NCI-H69 (cell line): ENCODE data around the gene JADE3.
A peak's percentile ranks its signal among the peaks of the same experiment; 100 is the strongest.
"Not testable (repeated sequence)": the region's sequence is repeated elsewhere in the genome, so short reads cannot be mapped to it uniquely, and the experiment has no call there.

ENCODE experiments used
- DNase-seq: peaks from one replicate; lab custom pipeline; 2025; lab: John Stamatoyannopoulos, UW

The JADE3 gene

GRCh38 chrX:46935295-46935694 lies 23.1 kb downstream of the JADE3 start:
- no peak for DNase-seq

DNA sequence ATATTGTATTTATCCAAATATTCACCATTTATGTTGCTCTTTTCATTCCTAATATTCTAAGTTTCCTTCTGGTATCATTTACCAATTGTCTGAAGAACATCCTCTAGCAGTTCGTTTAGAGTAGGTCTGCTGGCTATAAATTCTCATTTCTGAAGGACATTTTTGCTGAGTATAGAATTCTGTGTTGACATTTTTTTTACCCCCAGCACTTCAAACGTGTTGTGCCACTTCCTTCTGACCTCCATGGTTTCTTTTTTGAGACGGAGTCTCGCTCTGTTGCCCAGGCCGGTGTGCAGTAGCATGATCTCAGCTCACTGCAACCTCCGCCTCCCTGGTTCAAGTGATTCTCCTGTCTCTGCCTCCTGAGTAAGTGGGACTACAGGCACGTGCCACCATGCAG lies 26.4 kb downstream of the JADE3 start:
- no peak for DNase-seq

DNA sequence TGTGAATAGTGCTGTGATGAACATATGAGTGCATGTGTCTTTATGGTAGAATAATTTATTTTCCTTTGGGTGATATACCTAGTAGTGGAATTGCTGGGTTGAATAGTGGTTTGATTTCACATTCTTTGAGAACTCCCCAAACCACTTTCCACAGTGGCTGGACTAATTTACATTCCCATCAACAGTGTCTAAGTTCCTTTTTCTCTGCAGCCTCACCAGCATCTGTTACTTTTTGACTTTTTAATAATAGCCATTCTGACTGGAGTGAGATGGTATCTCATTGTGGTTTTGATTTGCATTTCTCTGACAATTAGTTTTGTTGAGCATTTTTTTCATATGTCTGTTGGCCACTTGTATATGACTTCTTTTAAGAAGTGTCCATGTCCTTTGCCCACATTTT lies 29.1 kb downstream of the JADE3 start:
- no peak for DNase-seq

DNA sequence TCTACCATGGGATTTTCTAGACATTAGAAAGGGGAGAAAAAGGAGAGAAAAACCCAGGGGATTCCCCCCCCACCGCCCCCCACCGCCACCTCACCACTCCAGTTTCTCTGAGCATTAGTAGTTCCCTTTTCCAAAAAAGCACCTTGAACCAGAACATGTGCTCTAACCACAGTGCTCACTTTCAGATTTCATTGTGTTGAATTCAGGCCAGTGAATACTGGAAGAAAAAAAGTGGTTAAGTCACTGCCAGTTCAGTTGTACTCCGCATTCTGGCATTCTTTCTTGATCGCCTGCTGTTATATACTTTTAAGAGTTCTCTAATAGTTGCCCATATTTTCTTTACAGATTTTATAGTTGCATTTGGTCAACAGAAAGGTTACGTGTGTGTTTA lies 40.9 kb downstream of the JADE3 start:
- DNase-seq: no peak

- DNase-seq: peak; percentile 40
Measured at GRCh38 chrX:46953597-46953996, 41.4 kb downstream of the JADE3 start.

- DNase-seq: no peak
Measured at GRCh38 chrX:46954716-46955115, 42.5 kb downstream of the JADE3 start.

DNA sequence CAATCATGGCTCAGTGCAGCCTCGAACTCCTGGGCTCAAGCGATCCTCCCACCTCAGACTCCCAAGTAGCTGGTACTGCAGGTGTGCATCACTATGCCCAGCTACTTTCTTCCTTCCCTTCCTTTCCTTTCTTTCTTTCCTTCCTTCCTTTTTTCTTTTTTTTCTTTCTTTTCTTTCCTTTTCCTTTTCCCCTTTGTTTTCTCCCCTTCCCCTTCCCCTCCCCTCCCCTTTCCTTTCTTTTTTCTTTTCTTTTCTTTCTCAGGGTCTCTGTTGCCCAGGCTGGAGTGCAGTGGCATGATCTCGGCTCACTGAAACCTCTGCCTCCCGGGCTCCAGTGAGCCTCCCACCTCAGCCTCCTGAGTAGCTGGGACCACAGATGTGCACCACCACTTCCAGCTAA lies 44.4 kb downstream of the JADE3 start:
- not testable (repeated sequence) for DNase-seq

- peak; percentile 42 for DNase-seq
Measured at GRCh38 chrX:46957297-46957696, 45.1 kb downstream of the JADE3 start.

DNA sequence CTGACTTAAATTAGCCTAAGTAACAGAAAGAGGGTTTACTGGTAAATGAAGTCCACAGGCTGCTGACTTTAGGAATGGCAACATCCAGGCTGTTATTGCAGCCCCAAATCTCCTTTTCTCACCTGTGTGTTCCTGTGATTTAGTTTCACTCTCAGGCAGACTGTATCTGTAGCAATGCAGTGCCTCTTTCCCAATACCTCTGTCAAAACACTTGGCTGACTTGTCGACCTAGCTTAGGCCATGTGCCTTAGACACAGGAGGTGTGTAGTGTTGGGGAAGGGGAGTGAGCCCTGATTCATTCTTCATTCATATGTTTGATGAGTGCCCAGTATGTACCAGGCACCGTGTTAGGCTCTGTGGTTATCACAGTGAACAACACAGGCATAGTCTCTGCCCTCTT lies 46.9 kb downstream of the JADE3 start:
- DNase-seq: no peak

DNA sequence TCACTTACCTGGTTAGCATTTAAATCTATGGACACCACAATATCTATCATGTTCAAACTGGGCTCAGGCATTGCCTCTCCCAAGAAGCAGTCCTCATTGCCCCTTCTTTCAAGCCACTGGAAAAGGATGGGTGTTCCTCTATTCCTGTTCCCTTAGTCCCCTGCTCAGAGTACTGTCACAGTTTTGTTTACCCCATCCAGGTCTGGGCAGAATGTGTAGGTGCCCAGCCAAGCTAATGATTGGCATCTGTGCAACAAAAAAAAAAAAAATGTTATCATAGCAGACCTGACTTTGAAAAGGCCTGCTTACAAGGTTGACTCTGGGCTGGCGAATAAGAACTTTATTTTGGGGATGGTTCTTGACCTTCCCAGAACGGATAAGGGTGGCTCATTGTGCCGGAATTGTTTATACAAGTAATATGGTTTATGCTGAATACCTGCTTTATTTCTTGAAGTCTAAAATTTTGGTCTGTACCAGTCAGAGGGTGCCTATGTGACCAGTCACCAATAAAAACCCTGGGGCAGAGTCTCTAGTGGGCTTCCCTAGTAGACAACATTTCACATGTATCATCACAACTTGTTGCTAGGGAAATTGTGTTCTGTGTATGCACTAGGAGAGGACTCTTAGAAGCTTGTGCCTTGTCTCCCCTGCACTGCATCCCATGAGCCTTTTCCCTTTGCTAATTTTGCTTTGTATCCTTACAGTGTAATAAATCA lies 47.9 kb downstream of the JADE3 start:
- DNase-seq: no peak

- DNase-seq: no peak
Measured at GRCh38 chrX:46961097-46961496, 48.9 kb downstream of the JADE3 start.

- DNase-seq: peak; percentile 59
Measured at GRCh38 chrX:46961574-46962283, 49.5 kb downstream of the JADE3 start.

DNA sequence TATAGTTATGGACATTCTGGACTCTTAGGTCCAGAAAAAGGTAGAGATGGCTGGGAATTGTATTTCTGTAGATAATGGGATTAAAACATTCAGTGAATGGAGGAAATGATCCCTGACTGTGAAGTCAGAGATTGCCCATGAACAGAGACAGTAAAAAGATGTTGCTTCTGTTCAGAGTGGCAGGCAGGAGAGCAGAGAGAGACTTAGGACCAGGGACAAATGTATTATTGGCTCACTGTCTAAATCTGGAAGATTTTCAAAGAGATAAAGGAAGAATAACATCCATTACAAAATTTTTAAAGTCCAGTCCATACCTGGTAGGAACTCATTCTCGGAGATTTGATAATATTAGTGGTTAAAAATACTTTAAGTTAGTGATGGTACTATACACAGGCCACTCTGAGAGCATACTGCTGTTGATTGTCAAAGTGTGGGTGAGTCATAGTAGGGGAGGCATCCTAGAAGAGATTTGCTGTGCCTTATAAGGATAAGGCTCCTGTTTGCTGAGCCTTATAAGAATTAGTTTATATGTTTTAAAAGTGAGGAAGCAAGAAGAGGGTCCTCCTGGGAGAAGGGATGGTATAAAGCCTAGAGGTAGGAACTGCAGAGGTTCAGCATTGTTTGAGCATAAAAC lies 53.0 kb downstream of the JADE3 start:
- DNase-seq: no peak

DNA sequence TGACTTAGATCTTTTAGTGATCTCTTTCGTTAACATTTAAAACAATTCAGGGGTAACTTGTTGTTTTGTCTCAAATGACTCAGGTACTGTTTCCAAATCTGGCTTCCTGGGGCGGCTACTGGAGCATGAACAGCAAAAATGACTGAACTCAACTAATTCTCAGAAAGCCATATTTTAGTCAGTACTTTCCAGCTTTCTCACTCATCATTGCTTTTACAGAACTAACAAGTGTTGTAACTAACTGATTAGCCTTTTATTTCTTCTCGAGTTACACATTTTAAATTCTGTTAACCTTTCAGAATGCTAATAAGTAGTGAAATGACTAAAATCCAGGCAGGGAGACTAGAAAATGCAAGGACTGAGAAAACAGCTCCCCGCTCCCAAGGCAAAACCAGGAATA lies 55.3 kb downstream of the JADE3 start:
- DNase-seq: no peak

DNA sequence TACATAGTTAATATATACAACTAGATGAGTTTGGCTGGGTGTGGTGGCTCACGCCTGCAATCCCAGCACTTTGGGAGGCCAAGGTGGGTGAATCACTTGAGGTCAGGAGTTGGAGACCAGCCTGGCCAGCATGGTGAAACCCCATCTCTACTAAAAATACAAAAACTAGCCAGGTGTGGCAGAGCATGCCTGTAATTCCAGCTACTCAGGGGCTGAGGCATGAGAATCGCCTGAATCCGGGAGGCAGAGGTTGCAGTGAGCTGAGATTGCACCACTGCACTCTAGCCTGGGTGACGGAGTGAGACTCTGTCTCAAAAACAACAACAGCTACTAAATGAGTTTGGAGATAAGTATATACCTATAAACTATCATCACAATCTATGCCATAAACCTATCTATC lies 64.8 kb downstream of the JADE3 start:
- DNase-seq: not testable (repeated sequence)

- peak; percentile 73 for DNase-seq
Measured at GRCh38 chrX:46978341-46979291, 66.4 kb downstream of the JADE3 start.

- DNase-seq: no peak
Measured at GRCh38 chrX:46984705-46985104, 72.5 kb downstream of the JADE3 start.

- DNase-seq: no peak
Measured at GRCh38 chrX:46989548-46989947, 77.3 kb downstream of the JADE3 start.

DNA sequence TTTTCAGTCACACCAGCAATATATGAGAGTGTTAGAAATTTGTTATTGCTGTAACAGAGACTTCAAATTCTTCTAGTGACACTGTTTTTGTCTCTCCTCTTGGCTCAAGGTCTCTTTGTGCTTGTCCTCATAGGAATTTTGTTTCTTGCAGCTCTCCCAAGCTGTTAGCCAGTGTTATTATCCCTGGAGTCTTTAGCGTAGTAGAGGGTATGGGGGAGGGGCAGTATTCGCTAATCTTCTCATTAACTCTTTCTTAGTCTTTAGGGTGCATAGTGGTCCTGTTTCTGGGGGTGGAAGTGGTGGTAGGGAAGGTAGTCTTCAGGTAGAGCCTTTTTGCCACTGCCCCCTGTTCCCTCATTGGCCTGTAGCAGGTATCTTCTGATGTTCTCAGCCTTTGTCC lies 79.4 kb downstream of the JADE3 start:
- no peak for DNase-seq

- DNase-seq: no peak
Measured at GRCh38 chrX:46992070-46992469, 79.8 kb downstream of the JADE3 start.

GRCh38 chrX:46994096-46994495 lies 81.9 kb downstream of the JADE3 start:
- DNase-seq: peak; percentile 21

DNA sequence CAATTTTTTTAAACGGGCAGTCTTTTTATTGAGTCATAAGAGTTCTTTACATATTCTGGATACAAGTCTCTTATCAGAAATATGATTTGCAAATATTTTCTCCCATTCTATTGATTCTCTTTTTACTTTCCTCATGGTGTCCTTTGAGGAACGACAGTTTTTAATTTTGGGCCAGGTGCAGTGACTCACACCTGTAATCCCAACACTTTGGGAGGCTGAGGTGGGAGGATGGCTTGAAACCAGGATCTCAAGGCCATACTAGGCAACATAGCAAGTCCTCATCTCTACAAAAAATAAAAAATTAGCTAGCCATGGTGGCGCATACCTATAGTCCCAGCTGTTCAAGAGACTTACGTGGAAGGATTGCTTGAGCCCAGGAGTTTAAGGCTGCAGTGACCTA lies 99.9 kb downstream of the JADE3 start:
- no peak for DNase-seq
